DND-41 (cell line): ENCODE results near the gene SELE.

ENCODE experiments used
- EZH2 ChIP-seq: IDR thresholded peaks from 3 replicates; pipeline ENCODE4 v1.6.1; 2012; ENCODE audit warnings: borderline replicate concordance, low read depth, mild to moderate bottlenecking, moderate library complexity, low read length, inconsistent platforms; ENCODE audit not compliant: severe bottlenecking
- TF ChIP-seq, protein P1 (sequence below): IDR thresholded peaks from 2 replicates; pipeline ENCODE4 v1.5.1; 2012; ENCODE audit warnings: borderline replicate concordance, low read length, moderate library complexity, mild to moderate bottlenecking; ENCODE audit not compliant: poor library complexity, severe bottlenecking; ENCODE audit errors: extremely low read depth

DNA sequence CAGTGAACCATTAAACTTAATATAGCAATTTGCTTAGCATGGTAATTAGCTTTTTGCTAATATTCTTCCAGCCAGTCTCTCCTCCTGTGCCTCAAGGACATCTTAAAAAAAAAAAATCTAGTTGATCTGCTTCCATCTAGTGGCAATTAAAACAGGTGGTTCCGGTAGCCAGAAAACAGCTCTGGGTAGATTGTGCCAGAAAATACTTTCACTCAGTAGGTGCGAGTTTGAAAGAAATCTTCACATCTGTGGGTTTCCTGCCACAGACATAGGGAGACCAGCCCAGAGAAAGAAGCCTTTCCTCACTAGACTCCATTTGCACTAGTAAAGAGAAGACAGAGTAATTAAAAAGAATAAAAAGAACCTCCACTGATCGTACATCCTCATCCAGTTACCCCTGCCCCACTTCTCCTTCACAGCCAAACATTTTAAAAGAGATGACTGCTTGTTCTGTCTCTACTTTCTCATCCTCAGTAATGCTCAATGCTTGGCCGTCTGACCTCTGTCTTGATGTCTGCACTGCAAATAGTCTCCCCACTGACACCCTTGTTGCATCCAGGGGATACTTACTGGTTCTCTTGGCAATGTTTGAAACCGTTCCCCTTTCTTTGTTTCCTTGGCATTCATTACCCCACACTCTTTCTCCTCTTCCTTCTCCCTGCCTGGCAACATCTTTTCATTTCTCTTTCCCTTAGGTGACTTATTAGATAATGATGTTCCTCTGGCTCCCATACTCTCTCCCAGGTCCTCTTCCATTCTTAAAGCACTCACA, 39.4 kb downstream of the SELE start:
- TF ChIP-seq, protein P1, sequence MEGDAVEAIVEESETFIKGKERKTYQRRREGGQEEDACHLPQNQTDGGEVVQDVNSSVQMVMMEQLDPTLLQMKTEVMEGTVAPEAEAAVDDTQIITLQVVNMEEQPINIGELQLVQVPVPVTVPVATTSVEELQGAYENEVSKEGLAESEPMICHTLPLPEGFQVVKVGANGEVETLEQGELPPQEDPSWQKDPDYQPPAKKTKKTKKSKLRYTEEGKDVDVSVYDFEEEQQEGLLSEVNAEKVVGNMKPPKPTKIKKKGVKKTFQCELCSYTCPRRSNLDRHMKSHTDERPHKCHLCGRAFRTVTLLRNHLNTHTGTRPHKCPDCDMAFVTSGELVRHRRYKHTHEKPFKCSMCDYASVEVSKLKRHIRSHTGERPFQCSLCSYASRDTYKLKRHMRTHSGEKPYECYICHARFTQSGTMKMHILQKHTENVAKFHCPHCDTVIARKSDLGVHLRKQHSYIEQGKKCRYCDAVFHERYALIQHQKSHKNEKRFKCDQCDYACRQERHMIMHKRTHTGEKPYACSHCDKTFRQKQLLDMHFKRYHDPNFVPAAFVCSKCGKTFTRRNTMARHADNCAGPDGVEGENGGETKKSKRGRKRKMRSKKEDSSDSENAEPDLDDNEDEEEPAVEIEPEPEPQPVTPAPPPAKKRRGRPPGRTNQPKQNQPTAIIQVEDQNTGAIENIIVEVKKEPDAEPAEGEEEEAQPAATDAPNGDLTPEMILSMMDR = peak; percentile 75
- TF ChIP-seq EZH2 = no peak
